Stimulated activated CD8-positive, alpha-beta memory T cell treated with anti-CD3 and anti-CD28 coated beads, Interleukin-4, amount 100 ng/mL, for 48 hours (primary cell): ENCODE results near the gene TBPL2.
"Not testable (repeated sequence)": the region's sequence is repeated elsewhere in the genome, so short reads cannot be mapped to it uniquely, and the experiment has no call there.

Experiments used
- DNase-seq: peaks from one replicate; pipeline ENCODE4 v3.0.0-alpha.2; 2020

TBPL2 gene

GRCh38 chr14:55438066-55438683 lies 2.2 kb downstream of the TBPL2 start:
- no peak for DNase-seq

GRCh38 chr14:55436931-55437330 lies 3.5 kb downstream of the TBPL2 start:
- DNase-seq = no peak

GRCh38 chr14:55436519-55436918 lies 3.9 kb downstream of the TBPL2 start:
- DNase-seq = no peak

GRCh38 chr14:55434805-55435174 lies 5.6 kb downstream of the TBPL2 start:
- no peak for DNase-seq

GRCh38 chr14:55433880-55434804 lies 6.3 kb downstream of the TBPL2 start:
- no peak for DNase-seq

GRCh38 chr14:55432628-55433027 lies 7.8 kb downstream of the TBPL2 start:
- no peak for DNase-seq

GRCh38 chr14:55430024-55430690 lies 10.3 kb downstream of the TBPL2 start:
- no peak for DNase-seq

GRCh38 chr14:55427439-55427838 lies 13.0 kb downstream of the TBPL2 start:
- no peak for DNase-seq

- no peak for DNase-seq
Measured at GRCh38 chr14:55426891-55427290, 13.5 kb downstream of the TBPL2 start.

- no peak for DNase-seq
Measured at GRCh38 chr14:55425091-55425490, 15.3 kb downstream of the TBPL2 start.

- no peak for DNase-seq
Measured at GRCh38 chr14:55423969-55424368, 16.4 kb downstream of the TBPL2 start.

GRCh38 chr14:55422338-55422737 lies 18.1 kb downstream of the TBPL2 start:
- not testable (repeated sequence) for DNase-seq

GRCh38 chr14:55419663-55420062 lies 20.8 kb downstream of the TBPL2 start:
- no peak for DNase-seq

GRCh38 chr14:55418411-55418810 lies 22.0 kb downstream of the TBPL2 start:
- no peak for DNase-seq

GRCh38 chr14:55417955-55418354 lies 22.5 kb downstream of the TBPL2 start:
- DNase-seq = no peak

GRCh38 chr14:55416866-55417265 lies 23.6 kb downstream of the TBPL2 start:
- DNase-seq = peak; percentile 55

- DNase-seq = no peak
Measured at GRCh38 chr14:55414551-55414950, 25.9 kb downstream of the TBPL2 start.

GRCh38 chr14:55412676-55413075 lies 27.7 kb downstream of the TBPL2 start:
- DNase-seq = no peak

- peak; percentile 83 for DNase-seq
Measured at GRCh38 chr14:55411426-55412389, 28.7 kb downstream of the TBPL2 start, which contains the start of gene ATG14. ATG14 (minus strand) TSS chr14:55411830; CDS start chr14:55411822, 8 bp downstream.

- DNase-seq = no peak
Measured at GRCh38 chr14:55410876-55411275, 29.5 kb downstream of the TBPL2 start.

- DNase-seq = no peak
Measured at GRCh38 chr14:55404173-55404854, 36.1 kb downstream of the TBPL2 start.

- DNase-seq = no peak
Measured at GRCh38 chr14:55401751-55402150, 38.7 kb downstream of the TBPL2 start.
